Skeletal muscle cell (primary cell): Measurements from ENCODE around the gene ADCY10.
"Not testable (repeated sequence)": the region's sequence is repeated elsewhere in the genome, so short reads cannot be mapped to it uniquely, and the experiment has no call there.

Experiments used
- DNase-seq: peaks from one replicate; pipeline ENCODE4 v3.0.0-alpha.2; 2010; ENCODE audit warnings: low read depth
- H3K4me3 ChIP-seq: 2 replicates; pipeline ENCODE4 v1.5.1; 2011; ENCODE audit warnings: low read depth, mild to moderate bottlenecking, control low read depth, low read length, moderate library complexity

ADCY10 gene

GRCh38 chr1:167913895-167914496 is at the start of gene ADCY10:
TSS of gene ADCY10 (minus strand) at chr1:167914134. CDS start at chr1:167905140, 8,994 bp downstream.
- no peak within 1 kb of the TSS for H3K4me3 ChIP-seq
- DNase-seq, result no peak

GRCh38 chr1:167957710-167958109 is 43.8 kb upstream of the ADCY10 start:
- no peak for DNase-seq
- no peak overlapping the region for H3K4me3 ChIP-seq

GRCh38 chr1:167955915-167956314 is 42.0 kb upstream of the ADCY10 start:
- no peak for DNase-seq

GRCh38 chr1:167950569-167950968 is 36.6 kb upstream of the ADCY10 start:
- H3K4me3 ChIP-seq, result no peak overlapping the region
- DNase-seq, result no peak

More at GRCh38 chr1:167955915-167956314, 42.0 kb upstream of the ADCY10 start:
- no peak overlapping the region for H3K4me3 ChIP-seq

GRCh38 chr1:167949785-167950184 is 35.9 kb upstream of the ADCY10 start:
- H3K4me3 ChIP-seq, result no peak overlapping the region
- DNase-seq, result no peak

GRCh38 chr1:167947733-167948132 is 33.8 kb upstream of the ADCY10 start:
- DNase-seq, result no peak
- H3K4me3 ChIP-seq, result no peak overlapping the region

- no peak overlapping the region for H3K4me3 ChIP-seq
- DNase-seq, result no peak
Observed at GRCh38 chr1:167943541-167943940, 29.6 kb upstream of the ADCY10 start.

- DNase-seq, result no peak
- no peak overlapping the region for H3K4me3 ChIP-seq
Observed at GRCh38 chr1:167940264-167940663, 26.3 kb upstream of the ADCY10 start.

- DNase-seq, result no peak
- H3K4me3 ChIP-seq, result peak overlapping the region; percentile 95
Observed at GRCh38 chr1:167938080-167938636, 24.2 kb upstream of the ADCY10 start.

- peak overlapping the region; percentile 95 for H3K4me3 ChIP-seq
- DNase-seq, result no peak
Observed at GRCh38 chr1:167937709-167938010, 23.7 kb upstream of the ADCY10 start.

- peak within 1 kb of the TSS; percentile 95 for H3K4me3 ChIP-seq
- DNase-seq, result peak; percentile 48
Observed at GRCh38 chr1:167936930-167937708, 23.2 kb upstream of the ADCY10 start, which contains the start of gene MPC2. TSS of gene MPC2 (minus strand) at chr1:167937072. CDS start at chr1:167935841, 1,231 bp downstream.

GRCh38 chr1:167936068-167936929 is 22.4 kb upstream of the ADCY10 start, which contains the start of gene DCAF6:
TSS of gene DCAF6 (plus strand) at chr1:167936683. CDS start at chr1:167936912, 229 bp downstream.
- peak; percentile 96 for DNase-seq
- H3K4me3 ChIP-seq, result peak within 1 kb of the TSS; percentile 95

GRCh38 chr1:167935216-167936067 is 21.5 kb upstream of the ADCY10 start:
- peak overlapping the region; percentile 95 for H3K4me3 ChIP-seq
- peak; percentile 20 for DNase-seq

GRCh38 chr1:167934426-167935215 is 20.7 kb upstream of the ADCY10 start:
- no peak for DNase-seq
- peak overlapping the region; percentile 95 for H3K4me3 ChIP-seq

GRCh38 chr1:167933788-167934187 is 19.9 kb upstream of the ADCY10 start:
- H3K4me3 ChIP-seq, result no peak overlapping the region
- DNase-seq, result no peak

GRCh38 chr1:167929725-167930124 is 15.8 kb upstream of the ADCY10 start:
- H3K4me3 ChIP-seq, result no peak overlapping the region
- DNase-seq, result no peak

GRCh38 chr1:167928919-167929318 is 15.0 kb upstream of the ADCY10 start:
- DNase-seq, H3K4me3 ChIP-seq: not testable (repeated sequence)

GRCh38 chr1:167928457-167928852 is 14.5 kb upstream of the ADCY10 start:
- DNase-seq, result no peak
- no peak overlapping the region for H3K4me3 ChIP-seq
